Measurements from ENCODE around the gene NELFA.

NELFA gene

DNA sequence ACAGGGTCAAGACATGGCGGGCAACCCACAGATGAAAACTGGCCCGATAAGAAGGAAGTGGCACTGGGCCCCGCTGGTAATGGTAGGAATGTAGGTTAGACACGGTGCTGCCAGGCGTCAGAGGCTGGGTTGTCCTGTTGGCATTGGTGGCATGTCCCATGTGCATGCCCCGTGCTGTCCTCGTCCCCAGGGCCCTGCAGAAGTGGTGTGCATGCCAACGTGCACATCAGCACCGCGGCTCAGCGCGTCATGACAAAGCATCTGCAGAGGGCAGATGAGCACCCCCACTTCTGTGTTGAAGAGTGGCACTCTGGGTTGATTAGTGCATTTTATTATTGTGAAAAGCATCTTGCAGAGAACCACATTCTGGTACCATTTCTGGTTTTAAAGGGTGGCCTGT is 35.6 kb downstream of the NELFA start:
- no peak overlapping the region for H3K27ac Mint-ChIP-seq
- H3K4me1 Mint-ChIP-seq, result no peaks in the 10 kb centered on the region
- H3K4me3 Mint-ChIP-seq, result no peak overlapping the region
- H3K36me3 Mint-ChIP-seq (ENCODE audit: low read depth), result peaks cover 86% of the 10 kb centered on the region
- H3K27me3 Mint-ChIP-seq (ENCODE audit: low read depth, poor library complexity), result no peaks in the 10 kb centered on the region
- DNase-seq, result no peak
- H3K9me3 Mint-ChIP-seq, result no peaks in the 10 kb centered on the region
- no peak for TF ChIP-seq CTCF (IDR thresholded peaks at IDR 0.05)

DNA sequence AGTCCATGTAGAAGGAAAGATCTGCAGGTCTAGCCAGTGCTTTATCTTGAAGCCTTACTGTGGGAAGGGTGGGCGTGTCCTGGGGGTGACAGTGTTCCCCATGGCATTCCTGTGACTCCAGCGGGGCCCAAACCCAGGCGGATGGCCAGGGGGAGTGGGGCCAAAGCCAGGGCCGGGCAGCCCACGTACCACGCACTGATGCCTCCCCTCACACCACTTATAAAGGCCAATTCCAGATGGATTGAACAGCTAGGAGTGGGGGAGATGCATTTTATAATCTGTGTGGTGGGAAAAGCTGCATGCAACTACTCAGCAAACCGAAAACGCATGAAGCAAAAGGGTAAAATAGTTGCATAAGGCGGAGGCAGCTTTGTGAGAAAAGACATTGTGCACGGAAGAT is 36.4 kb downstream of the NELFA start:
- Mint-ChIP-seq H3K36me3 (ENCODE audit: low read depth) (peaks cover 87% of the 10 kb centered on the region), H3K4me1 (no peaks in the 10 kb centered on the region), H3K27me3 (ENCODE audit: low read depth, poor library complexity) (no peaks in the 10 kb centered on the region), H3K4me3 (no peak overlapping the region), H3K9me3 (no peaks in the 10 kb centered on the region), H3K27ac (peak overlapping the region; percentile 66)
- TF ChIP-seq CTCF (IDR thresholded peaks at IDR 0.05), result no peak
- DNase-seq, result no peak

- Mint-ChIP-seq H3K27me3 (ENCODE audit: low read depth, poor library complexity) (no peaks in the 10 kb centered on the region), H3K27ac (peak overlapping the region; percentile 44), H3K4me3 (no peak overlapping the region), H3K4me1 (no peaks in the 10 kb centered on the region), H3K36me3 (ENCODE audit: low read depth) (peaks cover 87% of the 10 kb centered on the region), H3K9me3 (no peaks in the 10 kb centered on the region)
- no peak for DNase-seq
- TF ChIP-seq CTCF (IDR thresholded peaks at IDR 0.05), result no peak
Observed at GRCh38 chr4:1971456-1972200, 37.1 kb downstream of the NELFA start.

DNA sequence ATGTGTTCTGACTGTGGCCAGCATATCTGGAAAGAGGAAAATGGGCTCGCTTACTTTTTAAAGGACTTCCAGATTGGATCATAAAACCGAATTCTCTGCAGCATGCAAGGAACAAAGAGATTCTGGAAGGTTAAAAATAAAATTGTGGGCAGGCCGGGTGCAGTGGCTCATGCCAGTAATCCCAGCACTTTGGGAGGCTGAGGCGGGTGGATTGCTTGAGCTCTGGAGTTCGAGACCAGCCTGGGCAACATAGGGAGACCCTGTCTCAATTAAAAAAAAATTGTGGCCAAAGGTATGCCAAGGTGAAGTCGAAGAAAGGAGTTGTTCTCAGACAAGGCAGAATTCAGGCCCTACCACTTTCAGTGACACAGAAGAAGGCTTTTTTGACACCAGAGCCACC is 37.8 kb downstream of the NELFA start:
- Mint-ChIP-seq H3K4me3 (no peak overlapping the region), H3K36me3 (ENCODE audit: low read depth) (peaks cover 88% of the 10 kb centered on the region), H3K27ac (peak overlapping the region; percentile 93), H3K27me3 (ENCODE audit: low read depth, poor library complexity) (no peaks in the 10 kb centered on the region), H3K4me1 (no peaks in the 10 kb centered on the region), H3K9me3 (no peaks in the 10 kb centered on the region)
- no peak for DNase-seq
- TF ChIP-seq CTCF (IDR thresholded peaks at IDR 0.05), result no peak

DNA sequence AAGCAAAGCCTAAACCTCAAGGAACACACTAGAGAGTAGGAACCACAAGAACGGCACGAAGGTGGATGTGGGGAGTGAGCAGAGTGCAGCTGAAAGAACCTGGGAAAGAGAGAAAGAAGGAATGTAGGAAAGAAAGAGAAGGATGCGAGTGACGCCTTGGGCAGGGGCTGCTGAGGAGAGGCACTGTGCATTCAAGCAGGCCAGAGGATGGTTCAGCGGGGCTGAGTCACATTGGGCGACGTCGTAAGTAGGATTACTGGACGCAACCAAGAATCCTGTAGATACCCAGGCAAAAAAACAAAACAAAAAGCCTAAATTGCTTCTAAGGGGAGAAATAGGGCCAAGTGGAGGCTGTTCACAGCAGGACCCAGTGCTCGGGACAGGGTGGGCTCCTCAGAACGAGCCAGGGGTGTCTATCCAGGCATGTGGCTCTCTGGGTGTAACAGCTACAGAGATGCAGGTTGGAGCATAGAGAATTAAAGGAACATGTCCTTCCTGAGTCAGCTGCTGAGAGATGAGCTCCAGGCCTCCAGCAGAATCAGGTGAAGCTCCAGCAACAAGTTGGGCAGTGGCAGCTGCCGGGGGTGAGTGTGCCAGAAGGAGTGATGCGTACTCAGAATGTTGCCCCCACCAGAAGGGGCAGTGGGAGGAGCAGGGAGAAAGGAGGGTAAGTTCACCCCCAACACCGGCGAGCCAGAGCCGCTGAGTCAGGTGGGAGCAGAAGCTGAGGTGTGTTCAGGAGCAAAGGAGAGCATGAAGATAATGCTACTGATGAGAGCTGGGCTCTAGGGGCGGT is 38.6 kb downstream of the NELFA start:
- TF ChIP-seq CTCF (IDR thresholded peaks at IDR 0.05), result no peak
- Mint-ChIP-seq H3K4me1 (no peaks in the 10 kb centered on the region), H3K9me3 (peaks cover 2% of the 10 kb centered on the region), H3K27me3 (ENCODE audit: low read depth, poor library complexity) (no peaks in the 10 kb centered on the region), H3K4me3 (no peak overlapping the region), H3K36me3 (ENCODE audit: low read depth) (peaks cover 89% of the 10 kb centered on the region), H3K27ac (peak overlapping the region; percentile 93)
- DNase-seq, result no peak

Data from nephron progenitor cell (in vitro differentiated cells).